HEK293 (cell line): ENCODE measurements around the gene METTL22.

Experiments used
- CTCF ChIP-seq: fragments of 450-650 bp; formaldehyde crosslinking; IDR thresholded peaks from 2 replicates; pipeline ENCODE4 v1.5.1; 2016; ENCODE audit warnings: missing biosample characterization, missing genetic modification characterization
- ZBTB21 ChIP-seq: fragments of 450-650 bp; formaldehyde crosslinking; IDR thresholded peaks from 2 replicates; pipeline ENCODE4 v1.5.1; 2017; ENCODE audit warnings: missing biosample characterization, missing genetic modification characterization

- TF ChIP-seq CTCF (tag by site-specific recombination), result no peak
- TF ChIP-seq ZBTB21 (tag by site-specific recombination), result no peak
Measured at GRCh38 chr16:8668113-8668512, 46.6 kb downstream of the METTL22 start.
